ENCODE results near the gene SORCS2. TPM values are rescaled to one million over a fixed set of nuclear protein-coding genes. Genes with fewer than 3 reads are reported as not detected.

SORCS2 gene
- total RNA-seq, 2 donors from 2014 or later: not detected

DNA sequence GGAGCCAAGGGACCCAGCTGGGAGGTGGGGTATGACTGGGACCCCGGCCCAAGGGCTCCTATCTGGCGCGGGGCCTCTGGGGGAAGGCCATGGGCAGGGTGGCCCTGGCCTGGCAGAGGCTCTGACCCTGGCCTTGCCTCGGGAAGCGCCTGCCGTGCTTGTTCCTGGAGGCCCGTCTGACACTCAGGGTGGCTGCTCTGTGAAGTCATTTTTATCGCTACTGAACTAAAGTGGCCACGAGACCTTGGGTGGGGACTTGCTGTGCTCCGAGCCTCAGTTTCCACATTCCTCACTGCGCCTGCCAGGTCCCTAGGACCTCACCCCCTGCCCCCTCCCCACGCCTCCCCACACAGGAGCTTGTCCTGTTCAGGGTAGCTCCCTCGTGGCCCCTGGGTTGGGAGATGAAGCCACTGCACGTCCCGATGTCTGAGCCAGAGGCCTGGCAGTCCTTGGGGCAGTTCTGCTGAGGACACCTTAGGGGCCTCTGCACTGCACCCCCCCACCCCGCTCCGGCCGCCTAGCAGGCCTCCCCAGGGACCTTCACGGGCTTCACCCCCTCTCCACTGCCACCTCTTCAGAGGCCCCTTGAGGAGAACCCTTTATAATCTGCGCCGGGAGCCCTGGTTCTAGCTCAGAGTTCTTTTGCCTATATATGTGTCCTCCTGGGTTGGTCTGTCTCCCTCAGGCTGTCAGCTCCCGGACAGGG, 639 bp upstream of the SORCS2 start:
- no peak for ATAC-seq
- no peak for DNase-seq
- peaks cover 8% of the 10 kb centered on the region for H3K4me1 Mint-ChIP-seq
- peaks cover 7% of the 10 kb centered on the region for H3K36me3 Mint-ChIP-seq (ENCODE audit: low read depth)
- H3K4me3 Mint-ChIP-seq: peak overlapping the region; percentile 83
- no peaks in the 10 kb centered on the region for H3K9me3 ChIP-seq (ENCODE audit: control insufficient read depth, low read length, poor library complexity, severe bottlenecking)
- no peak overlapping the region for H3K27ac Mint-ChIP-seq
- H3K27me3 Mint-ChIP-seq: peaks cover 59% of the 10 kb centered on the region

DNA sequence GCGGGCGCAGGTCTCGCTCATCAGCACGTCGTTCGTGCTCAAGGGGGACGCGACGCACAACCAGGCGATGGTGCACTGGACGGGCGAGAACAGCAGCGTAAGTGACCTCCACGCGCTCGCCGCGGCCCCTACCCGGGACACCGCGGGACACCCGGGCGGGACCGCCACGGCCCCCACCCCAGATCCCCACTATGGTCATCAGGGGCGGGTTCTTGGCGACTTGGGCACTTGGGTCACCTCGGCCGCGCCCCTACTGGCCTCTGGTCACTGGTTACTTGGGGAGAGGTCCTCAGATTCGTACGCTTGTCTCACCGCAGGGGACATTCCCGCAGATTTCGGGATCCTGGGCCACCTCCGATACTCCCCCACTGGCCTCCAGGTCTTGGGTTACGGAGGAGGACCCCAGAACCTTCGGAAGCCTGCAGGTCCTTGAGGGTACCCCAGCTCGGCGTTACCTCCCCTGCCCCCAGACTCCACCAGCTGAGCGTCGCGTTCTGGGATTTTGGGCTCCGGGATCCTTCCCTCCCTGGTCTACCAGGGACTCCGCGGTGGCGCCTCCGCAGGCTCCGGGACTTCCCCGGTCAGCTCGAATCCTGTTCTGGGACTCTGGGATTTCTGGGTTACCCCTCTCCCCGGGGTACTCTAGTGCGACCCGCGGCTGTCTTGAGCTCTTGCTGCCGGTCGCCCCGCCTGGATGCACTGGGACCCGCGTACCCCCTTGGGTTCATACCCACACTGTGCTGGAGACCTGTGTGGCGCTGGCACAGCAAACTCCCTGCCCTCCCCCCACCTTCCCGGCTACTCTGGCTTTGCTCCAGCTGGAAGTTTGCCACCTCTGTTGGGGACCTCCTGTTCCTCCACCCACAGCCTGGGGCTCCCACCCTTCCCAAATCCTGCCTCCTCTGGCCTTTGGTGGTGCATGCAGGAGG, 956 bp downstream of the SORCS2 start:
- H3K27me3 Mint-ChIP-seq: peaks cover 62% of the 10 kb centered on the region
- peaks cover 6% of the 10 kb centered on the region for H3K4me1 Mint-ChIP-seq
- no peaks in the 10 kb centered on the region for H3K9me3 ChIP-seq (ENCODE audit: control insufficient read depth, low read length, poor library complexity, severe bottlenecking)
- peak overlapping the region; percentile 76 for H3K4me3 Mint-ChIP-seq
- H3K27ac Mint-ChIP-seq: no peak overlapping the region
- DNase-seq (no peak), ATAC-seq (no peak)
- peaks cover 9% of the 10 kb centered on the region for H3K36me3 Mint-ChIP-seq (ENCODE audit: low read depth)

DNA sequence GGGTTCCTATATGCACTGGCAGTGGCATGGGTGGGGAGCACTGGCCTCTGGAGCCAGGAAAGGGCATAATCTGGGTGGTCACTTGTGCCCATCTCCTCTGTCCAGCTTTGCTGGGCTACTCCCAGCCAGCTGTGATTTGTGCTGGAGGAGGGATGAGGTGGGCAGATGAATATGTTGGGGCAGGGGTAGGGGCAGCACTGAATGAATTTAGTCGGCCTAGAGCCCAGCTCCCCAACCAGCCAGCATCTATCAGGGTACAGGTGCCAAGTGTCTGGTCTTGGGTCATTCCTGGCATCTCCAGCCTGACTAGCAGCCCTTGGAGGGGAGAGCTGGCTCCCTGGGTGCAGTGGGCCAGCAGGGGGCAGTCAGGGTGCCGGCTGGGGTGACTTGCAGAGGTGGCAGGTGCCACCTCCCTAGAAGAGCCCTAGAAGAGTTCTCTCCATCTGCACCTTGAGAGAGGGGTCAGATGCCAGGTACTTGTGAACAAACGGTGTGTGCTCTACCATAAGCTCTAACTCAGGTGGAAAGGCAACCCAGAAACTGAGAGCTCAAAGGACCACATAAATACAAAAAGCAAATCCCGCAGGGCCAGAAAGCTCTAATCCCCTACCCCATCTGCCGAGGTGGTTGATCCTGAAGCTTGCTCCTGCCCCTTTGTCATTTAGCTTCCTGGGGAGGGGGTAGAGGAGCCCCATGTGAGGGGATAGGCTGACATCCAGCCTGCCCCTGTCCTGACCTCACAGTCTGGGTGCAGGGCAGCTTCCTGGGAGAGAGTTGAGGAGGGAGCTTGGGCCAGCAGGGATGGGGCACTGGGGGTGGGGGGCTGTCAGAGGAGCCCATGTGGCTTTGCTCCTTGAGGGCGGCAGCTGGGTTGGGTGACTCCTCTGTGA, 2.2 kb downstream of the SORCS2 start:
- Mint-ChIP-seq H3K4me3 (no peak overlapping the region), H3K4me1 (peaks cover 6% of the 10 kb centered on the region), H3K27ac (no peak overlapping the region), H3K36me3 (ENCODE audit: low read depth) (peaks cover 7% of the 10 kb centered on the region), H3K27me3 (peaks cover 61% of the 10 kb centered on the region)
- H3K9me3 ChIP-seq (ENCODE audit: control insufficient read depth, low read length, poor library complexity, severe bottlenecking): no peaks in the 10 kb centered on the region
- no peak for DNase-seq
- no peak for ATAC-seq

DNA sequence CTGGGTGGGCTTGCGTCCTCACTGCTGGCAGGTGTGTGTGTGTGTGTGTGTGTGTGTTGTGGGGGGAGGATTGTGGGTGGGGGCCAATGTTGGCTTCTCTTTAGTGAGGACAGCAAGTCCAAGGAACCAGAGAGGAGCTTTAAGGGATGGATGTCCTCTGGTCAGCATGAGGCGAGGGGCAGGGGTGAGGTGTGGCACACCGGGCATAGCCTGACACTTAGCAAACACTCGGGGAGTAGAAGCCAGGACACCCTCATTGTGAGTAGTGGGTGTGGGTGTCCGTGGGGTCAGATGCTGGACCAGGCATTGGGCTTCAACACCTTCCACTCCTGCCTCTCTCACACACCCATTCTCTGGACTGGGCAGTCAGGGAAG, 2.8 kb downstream of the SORCS2 start:
- no peaks in the 10 kb centered on the region for H3K9me3 ChIP-seq (ENCODE audit: control insufficient read depth, low read length, poor library complexity, severe bottlenecking)
- Mint-ChIP-seq H3K27me3 (peaks cover 60% of the 10 kb centered on the region), H3K4me1 (peaks cover 4% of the 10 kb centered on the region), H3K36me3 (ENCODE audit: low read depth) (peaks cover 7% of the 10 kb centered on the region), H3K27ac (no peak overlapping the region), H3K4me3 (no peak overlapping the region)
- ATAC-seq (no peak), DNase-seq (no peak)

DNA sequence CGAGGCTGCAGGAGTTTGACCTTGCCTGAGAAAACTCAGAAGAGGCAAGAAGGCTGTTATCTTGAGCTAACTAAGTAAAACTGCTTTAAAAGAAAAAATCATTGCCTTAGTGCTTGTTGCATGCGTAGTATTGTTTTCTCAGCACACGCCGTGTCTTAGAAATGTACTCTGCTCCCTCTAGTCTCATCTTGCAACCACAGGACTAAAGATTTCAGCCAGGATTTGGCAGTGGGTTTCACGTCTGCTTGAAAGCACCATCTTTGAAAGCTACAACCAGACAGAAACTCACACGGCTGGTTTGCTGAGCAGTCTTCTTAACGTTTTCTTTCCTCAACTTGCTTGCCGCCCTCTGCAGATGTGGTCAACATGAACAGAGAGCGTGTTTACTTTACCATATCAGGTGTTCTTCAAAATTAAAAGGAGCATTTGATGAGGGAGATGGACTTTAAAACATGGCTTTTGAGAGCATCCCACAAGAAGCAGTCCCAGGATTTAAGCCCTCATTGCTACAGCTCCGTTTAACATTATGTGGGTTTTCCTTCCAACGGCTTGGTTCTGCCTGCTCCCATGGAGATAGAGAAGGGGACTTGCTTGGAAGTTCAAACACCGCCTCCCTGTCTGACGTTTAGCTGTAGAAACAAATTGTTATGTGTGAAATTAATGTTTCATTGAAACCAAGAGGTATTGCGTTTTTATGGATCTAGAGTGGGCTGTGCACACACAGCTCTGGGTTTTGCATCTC, 3.4 kb downstream of the SORCS2 start:
- Mint-ChIP-seq H3K36me3 (ENCODE audit: low read depth) (peaks cover 2% of the 10 kb centered on the region), H3K27ac (no peak overlapping the region), H3K4me3 (no peak overlapping the region), H3K4me1 (no peaks in the 10 kb centered on the region), H3K27me3 (peaks cover 56% of the 10 kb centered on the region)
- H3K9me3 ChIP-seq (ENCODE audit: control insufficient read depth, low read length, poor library complexity, severe bottlenecking): no peaks in the 10 kb centered on the region
- DNase-seq: no peak
- no peak for ATAC-seq

DNA sequence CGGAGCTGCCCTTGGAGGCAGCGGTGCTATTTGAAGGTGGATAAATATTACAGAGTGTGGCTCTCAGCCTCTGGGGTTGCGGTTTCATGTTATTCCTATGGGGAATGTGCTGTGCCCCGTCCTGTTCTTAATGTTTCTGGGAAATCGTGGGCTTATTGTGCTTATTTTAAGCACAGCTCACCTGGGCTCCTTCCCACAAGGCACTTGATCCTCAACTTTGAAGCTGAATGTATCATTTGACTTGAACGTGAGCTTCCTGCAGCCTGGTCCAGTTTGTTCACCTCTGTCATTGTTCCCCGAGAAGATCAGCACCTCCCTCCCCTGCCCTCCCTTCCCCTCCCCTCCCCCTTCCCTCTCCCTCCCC, 3.9 kb downstream of the SORCS2 start:
- Mint-ChIP-seq H3K27me3 (peaks cover 61% of the 10 kb centered on the region), H3K27ac (no peak overlapping the region), H3K4me3 (no peak overlapping the region), H3K4me1 (no peaks in the 10 kb centered on the region), H3K36me3 (ENCODE audit: low read depth) (peaks cover 2% of the 10 kb centered on the region)
- ATAC-seq (no peak), DNase-seq (no peak)
- H3K9me3 ChIP-seq (ENCODE audit: control insufficient read depth, low read length, poor library complexity, severe bottlenecking): no peaks in the 10 kb centered on the region

DNA sequence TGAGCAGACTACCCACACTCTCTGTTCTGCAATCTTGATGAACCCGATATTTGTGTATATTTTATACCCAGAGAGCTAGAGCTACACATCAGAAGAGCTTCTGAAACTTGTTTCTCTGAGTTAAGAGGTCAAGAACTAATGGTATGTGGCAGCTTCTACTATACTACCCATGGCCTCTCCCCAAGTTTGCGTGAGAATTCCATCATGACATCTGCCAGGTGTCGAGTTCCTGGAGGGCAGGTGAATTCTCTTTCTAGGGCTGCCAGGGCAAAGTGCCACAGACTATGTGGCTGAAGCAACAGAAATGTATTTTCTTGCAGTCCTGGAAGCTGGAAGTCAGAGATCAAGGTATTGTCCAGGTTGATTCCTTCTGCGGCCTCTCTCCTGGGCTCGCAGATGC, 4.4 kb downstream of the SORCS2 start:
- Mint-ChIP-seq H3K27me3 (peaks cover 63% of the 10 kb centered on the region), H3K27ac (peak overlapping the region; percentile 72), H3K4me3 (no peak overlapping the region), H3K4me1 (no peaks in the 10 kb centered on the region), H3K36me3 (ENCODE audit: low read depth) (peaks cover 2% of the 10 kb centered on the region)
- no peaks in the 10 kb centered on the region for H3K9me3 ChIP-seq (ENCODE audit: control insufficient read depth, low read length, poor library complexity, severe bottlenecking)
- DNase-seq (no peak), ATAC-seq (no peak)

DNA sequence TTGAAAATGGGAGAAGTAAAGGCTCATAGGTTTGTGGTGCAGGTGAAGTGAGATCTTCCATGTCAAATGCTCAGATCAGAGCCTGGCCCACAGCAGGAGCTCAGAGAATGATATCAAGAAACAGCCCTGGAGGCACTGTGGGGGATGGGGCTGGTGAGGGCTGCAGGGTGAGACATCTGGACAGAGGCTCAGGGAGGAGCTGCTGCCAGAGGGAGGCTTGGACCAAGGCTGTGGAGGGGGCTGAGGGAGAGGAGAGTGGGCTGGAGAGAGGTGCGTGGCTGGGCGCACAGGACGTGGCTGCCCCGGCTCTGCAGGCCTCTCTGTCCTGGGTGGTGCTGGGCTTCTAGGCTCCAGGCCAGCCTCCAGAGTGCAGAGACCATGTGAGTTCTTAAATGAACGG, 5.6 kb downstream of the SORCS2 start:
- Mint-ChIP-seq H3K4me3 (no peak overlapping the region), H3K4me1 (no peaks in the 10 kb centered on the region), H3K36me3 (ENCODE audit: low read depth) (peaks cover 2% of the 10 kb centered on the region), H3K27me3 (peaks cover 72% of the 10 kb centered on the region), H3K27ac (no peak overlapping the region)
- H3K9me3 ChIP-seq (ENCODE audit: control insufficient read depth, low read length, poor library complexity, severe bottlenecking): no peaks in the 10 kb centered on the region
- ATAC-seq (no peak), DNase-seq (no peak)

DNA sequence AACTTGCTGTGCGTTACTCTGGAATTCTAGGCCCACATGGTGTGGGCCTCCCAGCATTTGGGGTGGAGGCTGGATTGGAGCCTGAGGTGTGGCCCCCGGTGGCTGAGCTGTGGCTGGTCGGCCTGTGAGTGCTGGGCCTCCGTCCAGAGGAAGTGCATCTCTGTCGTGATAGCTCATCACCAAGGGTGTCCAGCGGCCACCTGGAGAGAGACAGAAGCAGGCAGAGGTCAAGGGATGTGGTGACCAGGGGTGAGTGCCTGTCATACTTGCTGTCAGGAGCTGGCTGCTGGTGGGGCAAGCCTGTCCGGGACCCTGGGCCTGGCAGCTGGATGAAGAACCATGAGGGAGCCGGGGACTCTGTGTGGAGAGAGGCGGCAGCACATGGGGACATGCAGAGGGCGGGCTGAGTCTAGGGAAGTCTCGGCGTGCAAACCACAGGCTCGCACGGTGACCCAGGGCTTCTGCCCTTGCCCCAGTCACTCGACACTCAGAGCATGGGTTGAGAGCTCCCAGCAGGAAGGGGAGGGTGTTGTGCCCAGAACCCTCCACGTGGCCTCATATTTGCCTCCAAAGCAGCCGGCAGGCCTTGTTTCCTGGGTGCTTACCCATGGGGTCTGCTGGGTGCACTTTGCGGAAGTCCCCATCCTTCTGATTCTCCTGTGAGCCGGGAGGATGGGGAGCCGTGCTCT, 6.2 kb downstream of the SORCS2 start:
- no peaks in the 10 kb centered on the region for H3K9me3 ChIP-seq (ENCODE audit: control insufficient read depth, low read length, poor library complexity, severe bottlenecking)
- Mint-ChIP-seq H3K27ac (no peak overlapping the region), H3K4me3 (no peak overlapping the region), H3K27me3 (peaks cover 73% of the 10 kb centered on the region), H3K36me3 (ENCODE audit: low read depth) (peaks cover 2% of the 10 kb centered on the region), H3K4me1 (no peaks in the 10 kb centered on the region)
- DNase-seq (no peak), ATAC-seq (no peak)

DNA sequence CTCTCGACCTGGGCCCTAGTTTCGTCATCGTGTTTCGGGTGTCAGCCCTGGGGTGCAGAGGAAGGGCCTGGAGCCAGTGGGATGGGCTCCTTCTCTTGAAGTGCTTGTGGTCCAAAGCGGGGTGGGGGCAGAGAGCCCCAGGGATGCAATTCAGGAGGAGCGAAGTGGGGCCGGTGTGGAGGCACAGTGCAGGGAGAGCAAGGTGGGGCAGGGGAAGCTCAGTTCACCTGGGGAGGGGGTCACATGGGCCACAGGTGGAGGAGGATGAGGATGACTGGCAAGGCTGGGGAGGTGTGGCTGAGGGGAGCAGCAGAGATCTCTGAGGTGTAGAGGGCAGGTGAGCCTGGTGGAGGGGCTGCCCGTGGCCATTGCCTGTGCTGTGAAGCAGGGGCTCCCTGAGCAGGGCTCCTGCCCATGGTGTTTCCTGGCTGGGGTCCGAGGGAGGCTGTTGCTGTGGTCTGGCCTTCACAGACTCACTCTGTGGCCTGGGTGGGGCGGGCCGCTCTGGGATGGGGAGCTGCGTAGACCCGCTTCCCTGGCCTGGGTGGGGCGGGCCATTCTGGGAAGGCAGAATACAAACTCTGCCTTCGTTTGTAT, 6.9 kb downstream of the SORCS2 start:
- ATAC-seq (no peak), DNase-seq (no peak)
- Mint-ChIP-seq H3K27me3 (peaks cover 75% of the 10 kb centered on the region), H3K4me1 (no peaks in the 10 kb centered on the region), H3K4me3 (no peak overlapping the region), H3K27ac (no peak overlapping the region), H3K36me3 (ENCODE audit: low read depth) (peaks cover 2% of the 10 kb centered on the region)
- no peaks in the 10 kb centered on the region for H3K9me3 ChIP-seq (ENCODE audit: control insufficient read depth, low read length, poor library complexity, severe bottlenecking)

DNA sequence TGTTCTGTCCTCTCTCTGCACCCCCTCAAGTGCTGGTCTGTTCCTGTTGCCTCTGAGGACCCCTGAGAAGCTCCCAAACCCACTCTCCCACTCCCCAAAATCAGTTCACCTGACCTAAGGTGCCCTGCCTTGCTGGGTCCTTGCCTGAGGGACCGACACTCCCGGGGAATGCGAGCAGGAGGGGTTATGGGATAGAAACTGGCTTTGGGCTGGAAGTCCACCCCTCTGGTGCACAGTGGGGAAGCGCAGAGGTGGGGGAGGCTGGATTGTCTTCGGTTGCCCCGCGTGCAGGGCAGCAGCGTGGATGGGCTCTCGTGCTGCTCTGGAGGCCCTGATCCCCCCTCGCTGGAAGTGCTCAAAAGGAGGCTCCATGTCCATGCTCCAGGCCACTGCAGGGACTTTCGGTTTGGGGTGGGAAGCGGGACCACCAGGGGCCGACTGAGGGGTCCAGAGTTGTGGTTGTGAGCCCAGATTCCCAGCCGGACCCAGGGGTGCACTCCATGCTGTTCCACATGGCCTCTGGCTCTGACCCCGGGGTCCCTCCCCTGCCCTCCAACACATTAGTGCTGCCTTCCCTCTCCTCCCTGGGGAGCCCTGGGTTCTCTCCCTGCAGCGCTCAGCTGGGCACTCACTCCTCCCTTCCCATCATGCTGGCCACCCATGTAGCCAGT, 7.6 kb downstream of the SORCS2 start:
- Mint-ChIP-seq H3K4me3 (no peak overlapping the region), H3K36me3 (ENCODE audit: low read depth) (peaks cover 2% of the 10 kb centered on the region), H3K27me3 (peaks cover 76% of the 10 kb centered on the region), H3K4me1 (no peaks in the 10 kb centered on the region), H3K27ac (no peak overlapping the region)
- ATAC-seq (no peak), DNase-seq (no peak)
- H3K9me3 ChIP-seq (ENCODE audit: control insufficient read depth, low read length, poor library complexity, severe bottlenecking): no peaks in the 10 kb centered on the region

Data from T-helper 17 cell (primary cell).